ENCODE data around the gene GATA2. TPM values are rescaled to one million over a fixed set of nuclear protein-coding genes. Genes with fewer than 3 reads are reported as not detected.

GATA2 gene
- total RNA-seq (2016; rRNA removed; fragmentation: Illumina TruSeq; extraction: Trizol) (4.7 and 6.2 TPM in 2 replicates), polyA plus RNA-seq (2011; rRNA removed) (3.4 and 3.5 TPM in 2 replicates), polyA minus RNA-seq (2011; rRNA and poly(A)+ RNA removed; ENCODE audit: low replicate concordance) (4.7 and 24.9 TPM in 2 replicates), Bru-seq, nascent RNA (percentile 55 among the genes with signal in this experiment), BruChase-seq, experiment 1, labeled RNA remaining after a 6-hour chase (percentile 71 among the genes with signal in this experiment), BruChase-seq, experiment 2, labeled RNA remaining after a 2-hour chase (percentile 71 among the genes with signal in this experiment)
- 1.6 and 1.7 TPM in 2 replicates for total RNA-seq (2016; cell fraction: cytosol; rRNA removed; fragmentation: Illumina TruSeq; extraction: Trizol; ENCODE audit: low read depth)
- total RNA-seq (2016; cell fraction: insoluble cytoplasmic fraction; rRNA removed; fragmentation: Illumina TruSeq; extraction: Trizol), result 3.4 and 6.3 TPM in 2 replicates
- 4.7 and 5.3 TPM in 2 replicates for total RNA-seq (2016; cell fraction: membrane; rRNA removed; fragmentation: Illumina TruSeq; extraction: Trizol)
- 5.3 and 7.2 TPM in 2 replicates for total RNA-seq (2016; cell fraction: nucleus; rRNA removed; fragmentation: Illumina TruSeq; extraction: Trizol)
- 2.0 and 3.5 TPM in 2 replicates for polyA plus RNA-seq (2011; cell fraction: cytosol; rRNA removed)
- polyA plus RNA-seq (2011; cell fraction: nucleus; rRNA removed), result 9.7 and 17.3 TPM in 2 replicates
- polyA plus RNA-seq (2012), result 2.2 and 2.3 TPM in 2 replicates
- 1.4 and 2.2 TPM in 2 replicates for polyA plus RNA-seq (2016; cell fraction: cytosol; fragmentation: Illumina TruSeq; extraction: Trizol; ENCODE audit: low read depth)
- polyA plus RNA-seq (2016; cell fraction: insoluble cytoplasmic fraction; fragmentation: Illumina TruSeq; extraction: Trizol; ENCODE audit: low read depth), result 9.5 and 11.1 TPM in 2 replicates
- polyA plus RNA-seq (2016; cell fraction: membrane; fragmentation: Illumina TruSeq; extraction: Trizol; ENCODE audit: low read depth), result 4.3 and 4.5 TPM in 2 replicates
- 16.4 and 19.9 TPM in 2 replicates for polyA plus RNA-seq (2016; cell fraction: nucleus; fragmentation: Illumina TruSeq; extraction: Trizol; ENCODE audit: insufficient read depth, low read depth)
- polyA minus RNA-seq (2011; cell fraction: cytosol; rRNA and poly(A)+ RNA removed), result 3.4 and 3.9 TPM in 2 replicates
- polyA minus RNA-seq (2011; cell fraction: nucleus; rRNA and poly(A)+ RNA removed), result 1.2 and 5.0 TPM in 2 replicates
- long read RNA-seq, experiment 1, partial matches to known transcripts, result 6 of 7 reads
- long read RNA-seq, experiment 1, other reads (novel, unspliced or antisense), result 1 of 7 reads
- long read RNA-seq, experiment 2, partial matches to known transcripts, result 12 of 29 reads
- long read RNA-seq, experiment 2, other reads (novel, unspliced or antisense), result 12 of 29 reads

DNA sequence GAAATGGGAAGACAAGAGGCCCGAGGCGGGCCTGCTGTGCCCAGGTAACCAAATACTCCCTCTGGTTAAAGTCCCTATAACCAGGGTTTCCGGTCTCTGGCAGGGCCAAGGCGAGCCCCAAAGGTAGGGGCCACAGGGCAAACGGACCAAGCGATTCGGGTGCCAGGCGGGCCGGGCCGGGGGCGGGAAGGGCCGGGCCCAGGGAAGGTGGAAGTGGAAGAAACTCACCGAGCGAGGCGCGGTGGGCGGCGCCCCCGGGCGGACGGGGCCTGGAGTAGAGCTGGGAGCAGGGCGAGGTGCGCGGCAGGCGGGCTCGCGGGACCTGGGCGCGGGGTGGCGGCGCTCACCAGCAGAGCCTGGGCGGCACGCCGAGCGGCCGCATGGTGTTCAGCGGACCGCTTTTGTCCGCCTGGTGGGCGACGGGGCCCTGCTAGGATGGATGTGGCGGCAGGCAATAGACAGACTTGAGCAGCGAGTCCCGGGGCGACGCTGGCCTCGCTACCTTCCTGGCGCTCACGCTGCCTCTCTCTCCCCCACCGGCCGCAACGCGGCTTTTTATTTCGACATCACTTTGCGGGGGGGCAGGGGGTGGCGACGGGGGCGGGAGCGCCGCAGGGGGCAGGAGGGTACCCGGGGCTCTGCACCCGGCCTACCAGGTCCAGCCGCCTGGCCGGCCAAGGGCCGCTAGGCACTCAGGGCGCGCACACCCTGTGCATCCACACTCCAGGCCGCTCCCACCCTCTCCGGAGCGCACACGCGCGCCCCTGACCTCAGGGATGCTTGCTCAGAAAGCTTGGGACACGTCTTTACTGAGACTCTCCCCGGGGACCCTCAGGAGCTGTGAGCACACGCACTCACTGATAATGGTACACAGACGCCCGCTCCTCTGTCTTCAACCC, at the start of gene GATA2:
Gene GATA2, minus strand, starts transcription at position 531 of the 899 bp plus-strand sequence. CDS start 6,170 bp downstream, outside the sequence.
- Histone ChIP-seq H3K27ac (ENCODE audit: extremely low read length, insufficient read depth, low read length) (no peak within 1 kb of the TSS), H4K20me1 (ENCODE audit: insufficient read depth, low read length) (peaks cover 10% of the 10 kb centered on the region; the same call in 1 of the 2 replicates), H3K9ac (ENCODE audit: insufficient read depth, low read depth, low read length) (peak within 1 kb of the TSS; percentile 45; the same call in 1 of the 2 replicates), H3K9me3 (ENCODE audit: low read length) (no peaks in the 10 kb centered on the region), H3K27me3 (ENCODE audit: control insufficient read depth in 1 of 2, insufficient read depth in 2 of 2, low read length in 2 of 2) (no peaks in the 10 kb centered on the region), H3K4me3 (replicated peaks in 1 of 3; ENCODE audit: insufficient read depth in 1 of 3, low read depth in 2 of 3, low read length in 3 of 3) (peak within 1 kb of the TSS; percentile 40 to 66 (median 60)), H3K36me3 (replicated peaks in 1 of 2; ENCODE audit: control insufficient read depth in 1 of 2, insufficient read depth in 2 of 2, low read length in 2 of 2) (no peaks in the 10 kb centered on the region), H2AFZ (ENCODE audit: low read length) (no peak within 1 kb of the TSS), H3K4me1 (ENCODE audit: insufficient read depth, low read length) (peaks cover 30% of the 10 kb centered on the region), H3K4me2 (ENCODE audit: low read depth, low read length) (peak within 1 kb of the TSS; percentile 75), H3K79me2 (ENCODE audit: insufficient read depth, low read length) (peaks cover 3% of the 10 kb centered on the region)
- POLR2A ChIA-PET, result no interaction called here
- WGBS (ENCODE audit: low lambda C conversion rate), result 14% methylated on average over 7 of the region's 78 CpGs
- peak; percentile 46 for ATAC-seq
- no peak for FAIRE-seq
- CTCF ChIA-PET (ENCODE audit: low intra/inter-chr PET ratio, low total read pairs), result interaction anchor here (1.2 kb wide), 1 partner anchor 67 kb away, joined by 3 read pairs; no protein-coding TSS in a partner anchor
- no TSS peak for BruUV-seq (replicated peaks)
- DNase-seq (ENCODE audit: low spot score), result no peak
- in situ Hi-C loops (cut with HindIII; ENCODE audit: extremely low pct_ligation_motif_present, low pct_unique_long_range_greater_than_20kb) (loop anchor here (5.0 kb wide), 1 partner anchor 321 kb away; no protein-coding TSS in a partner anchor), intact Hi-C loops (cut with micrococcal nuclease; ENCODE audit: unreplicated experiment) (no loop called here)
- TF ChIP-seq ZNF773 (CRISPR knock-in tag; IDR thresholded peaks at IDR 0.05; ENCODE audit: borderline replicate concordance) (0 out of 2 replicates have a peak, but pooled peaks have one; percentile 38), ZNF230 (CRISPR knock-in tag; IDR thresholded peaks at IDR 0.05) (no peak), HMGXB4 (CRISPR knock-in tag; IDR thresholded peaks at IDR 0.05; ENCODE audit: borderline replicate concordance in 1 of 2, low read depth in 1 of 2) (peak in 1 of 2 experiments; percentile 27; a peak in 1 of 4 replicates), RAD21 (CRISPR knock-in tag; IDR thresholded peaks at IDR 0.05) (peak; percentile 74), ZNF768 (CRISPR knock-in tag; IDR thresholded peaks at IDR 0.05) (peak; percentile 34; the same call in 1 of the 2 replicates), KDM5B (CRISPR knock-in tag; IDR thresholded peaks at IDR 0.05; ENCODE audit: borderline replicate concordance) (peak; percentile 45; the same call in 1 of the 2 replicates), ZBTB38 (CRISPR knock-in tag; IDR thresholded peaks at IDR 0.05) (0 out of 2 replicates have a peak, but pooled peaks have one; percentile 15), ZSCAN30 (CRISPR knock-in tag; IDR thresholded peaks at IDR 0.05) (no peak), ZNF276 (CRISPR knock-in tag; IDR thresholded peaks at IDR 0.05; ENCODE audit: low read depth) (no peak), TCF7 (IDR thresholded peaks at IDR 0.05; ENCODE audit: low read depth) (no peak), GATAD2A (CRISPR knock-in tag; IDR thresholded peaks at IDR 0.05) (no peak), YEATS4 (CRISPR knock-in tag; IDR thresholded peaks at IDR 0.05; ENCODE audit: borderline replicate concordance) (0 out of 2 replicates have a peak, but pooled peaks have one; percentile 37), RBFOX2 (IDR thresholded peaks at IDR 0.05; ENCODE audit: low read depth, low read length) (0 out of 2 replicates have a peak, but pooled peaks have one; percentile 35)
